DOHH2 (cell line): ENCODE measurements around the gene JUN.

ENCODE experiments used
- H3F3A ChIP-seq: fragments of 200-600 bp; sonication (generic), shearing (Covaris generic); 2 replicates; pipeline ENCODE4 v1.6.0; 2016; ENCODE audit warnings: antibody characterized with exemption, mild to moderate bottlenecking; ENCODE audit not compliant: control insufficient read depth, insufficient read depth
- H3K27ac ChIP-seq: fragments of 200-600 bp; sonication (generic); 2 replicates; pipeline ENCODE4 v1.5.1; 2014; ENCODE audit warnings: low read depth, mild to moderate bottlenecking, low read length, moderate library complexity
- H3K27me3 ChIP-seq: fragments of 200-600 bp; sonication (generic); 2 replicates; pipeline ENCODE4 v1.6.1; 2014; ENCODE audit warnings: mild to moderate bottlenecking, low read length, mixed read lengths; ENCODE audit not compliant: control insufficient read depth
- H3K36me3 ChIP-seq: fragments of 200-600 bp; sonication (generic); 2 replicates; pipeline ENCODE4 v1.6.1; 2014; ENCODE audit warnings: mild to moderate bottlenecking, low read length, moderate library complexity, mixed read lengths; ENCODE audit not compliant: control insufficient read depth
- H3K4me1 ChIP-seq: fragments of 200-600 bp; sonication (generic); 2 replicates; pipeline ENCODE4 v1.6.1; 2014; ENCODE audit warnings: mild to moderate bottlenecking, low read length, mixed read lengths; ENCODE audit not compliant: control insufficient read depth
- H3K4me2 ChIP-seq: fragments of 200-600 bp; sonication (generic); 2 replicates; pipeline ENCODE4 v1.6.0; 2014; ENCODE audit warnings: mild to moderate bottlenecking, low read length, moderate library complexity
- H3K4me3 ChIP-seq: fragments of 200-600 bp; sonication (generic); 2 replicates; pipeline ENCODE4 v1.5.1; 2014; ENCODE audit warnings: mild to moderate bottlenecking, low read length, mixed read lengths
- H3K79me2 ChIP-seq: fragments of 200-600 bp; sonication (generic); 2 replicates; pipeline ENCODE4 v1.6.1; 2014; ENCODE audit warnings: mild to moderate bottlenecking, low read length, mixed read lengths; ENCODE audit not compliant: control insufficient read depth
- H3K9me2 ChIP-seq: fragments of 200-600 bp; sonication (generic); replicated peaks from 2 replicates; pipeline ENCODE4 v1.6.1; 2014; ENCODE audit warnings: mild to moderate bottlenecking, low read length, mixed read lengths; ENCODE audit not compliant: control insufficient read depth
- H3K9me3 ChIP-seq: fragments of 200-600 bp; sonication (generic); 2 replicates; pipeline ENCODE4 v1.6.1; 2014; ENCODE audit warnings: antibody characterized with exemption, low read length, mixed read lengths; ENCODE audit not compliant: control insufficient read depth, insufficient read depth
- H4K20me1 ChIP-seq: fragments of 200-600 bp; sonication (generic); 2 replicates; pipeline ENCODE4 v1.6.0; 2014; ENCODE audit warnings: low read depth, mild to moderate bottlenecking, antibody characterized with exemption, low read length, moderate library complexity; ENCODE audit not compliant: control insufficient read depth, insufficient read depth
- CTCF ChIP-seq: fragments of 200-600 bp; sonication (generic); IDR thresholded peaks from one replicate; pipeline ENCODE4 v1.5.1; 2014; ENCODE audit warnings: antibody characterized with exemption, mild to moderate bottlenecking, low read depth, low read length; ENCODE audit not compliant: poor library complexity, severe bottlenecking
- EZH2phosphoT487 ChIP-seq: fragments of 200-600 bp; sonication (generic); IDR thresholded peaks from 2 replicates; pipeline ENCODE4 v1.6.1; 2017; ENCODE audit warnings: borderline replicate concordance, mild to moderate bottlenecking, antibody characterized with exemption, low read length, moderate library complexity, mixed read lengths

JUN gene

GRCh38 chr1:58789996-58790660 is 6.3 kb upstream of the JUN start:
- H3K27ac ChIP-seq: no peak overlapping the region
- no peaks in the 10 kb centered on the region for H3K79me2 ChIP-seq
- no peaks in the 10 kb centered on the region for H4K20me1 ChIP-seq
- H3F3A ChIP-seq: peaks cover 8% of the 10 kb centered on the region
- 0 out of 2 replicates have a peak, but pooled peaks cover 2% of the 10 kb centered on the region for H3K9me3 ChIP-seq
- H3K9me2 ChIP-seq: no peaks in the 10 kb centered on the region
- no peaks in the 10 kb centered on the region for H3K36me3 ChIP-seq
- no peak overlapping the region for H3K4me3 ChIP-seq
- H3K4me2 ChIP-seq: no peak overlapping the region
- peaks cover 8% of the 10 kb centered on the region for H3K4me1 ChIP-seq
- TF ChIP-seq CTCF (no peak), EZH2phosphoT487 (no peak)
- H3K27me3 ChIP-seq: no peaks in the 10 kb centered on the region

- Histone ChIP-seq H3K36me3 (no peaks in the 10 kb centered on the region), H3K27ac (no peak overlapping the region), H3K9me2 (no peaks in the 10 kb centered on the region)
These were observed 5.5 kb upstream of the JUN start for GRCh38 chr1:58789322-58789856.

GRCh38 chr1:58788259-58788658 is 4.4 kb upstream of the JUN start:
- Histone ChIP-seq H3K27me3 (peaks cover under 1% of the 10 kb centered on the region; the same call in 1 of the 2 replicates), H3K79me2 (no peaks in the 10 kb centered on the region), H4K20me1 (no peaks in the 10 kb centered on the region), H3K9me3 (0 out of 2 replicates have a peak, but pooled peaks cover 2% of the 10 kb centered on the region), H3K9me2 (no peaks in the 10 kb centered on the region), H3K36me3 (no peaks in the 10 kb centered on the region), H3K27ac (no peak overlapping the region), H3K4me1 (peaks cover 8% of the 10 kb centered on the region), H3K4me3 (no peak overlapping the region), H3K4me2 (no peak overlapping the region), H3F3A (peaks cover 8% of the 10 kb centered on the region)
- TF ChIP-seq CTCF (no peak), EZH2phosphoT487 (no peak)

More at GRCh38 chr1:58789322-58789856, 5.5 kb upstream of the JUN start:
- H3K4me2 ChIP-seq: no peak overlapping the region
- H3K9me3 ChIP-seq: 0 out of 2 replicates have a peak, but pooled peaks cover 2% of the 10 kb centered on the region
- no peaks in the 10 kb centered on the region for H3K27me3 ChIP-seq
- no peak for TF ChIP-seq EZH2phosphoT487
- TF ChIP-seq CTCF: no peak
- no peaks in the 10 kb centered on the region for H3K79me2 ChIP-seq
- H3K4me3 ChIP-seq: no peak overlapping the region
- H4K20me1 ChIP-seq: no peaks in the 10 kb centered on the region
- peaks cover 8% of the 10 kb centered on the region for H3K4me1 ChIP-seq
- H3F3A ChIP-seq: peaks cover 8% of the 10 kb centered on the region
